ENCODE results near the gene ZC2HC1B.
"Not testable (repeated sequence)": the region's sequence is repeated elsewhere in the genome, so short reads cannot be mapped to it uniquely, and the experiment has no call there.

ZC2HC1B gene

DNA sequence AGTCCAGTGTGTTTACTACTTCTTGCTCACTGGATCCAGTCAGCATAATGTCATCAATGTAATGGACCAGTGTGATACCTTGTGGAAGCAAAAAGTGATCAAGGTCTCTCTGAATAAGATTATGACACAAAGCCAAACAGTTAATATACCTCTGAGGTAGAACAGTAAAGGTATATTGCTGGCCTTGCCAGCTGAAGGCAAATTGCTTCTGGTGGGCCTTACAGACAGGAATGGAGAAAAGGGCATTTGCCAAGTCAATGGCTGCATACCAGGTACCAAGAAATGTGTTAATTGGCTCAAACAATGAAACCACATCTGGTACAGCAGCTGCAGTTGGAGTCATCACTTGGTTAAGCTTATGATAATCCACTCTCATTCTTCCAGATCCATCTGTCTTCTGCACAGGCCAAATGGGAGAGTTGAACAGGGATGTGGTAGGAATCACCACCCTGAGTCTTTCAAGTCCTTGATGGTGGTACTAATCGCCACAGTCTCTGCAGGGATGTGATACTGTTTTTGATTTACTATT is 7.0 kb downstream of the ZC2HC1B start:
- not testable (repeated sequence) for DNase-seq

DNA sequence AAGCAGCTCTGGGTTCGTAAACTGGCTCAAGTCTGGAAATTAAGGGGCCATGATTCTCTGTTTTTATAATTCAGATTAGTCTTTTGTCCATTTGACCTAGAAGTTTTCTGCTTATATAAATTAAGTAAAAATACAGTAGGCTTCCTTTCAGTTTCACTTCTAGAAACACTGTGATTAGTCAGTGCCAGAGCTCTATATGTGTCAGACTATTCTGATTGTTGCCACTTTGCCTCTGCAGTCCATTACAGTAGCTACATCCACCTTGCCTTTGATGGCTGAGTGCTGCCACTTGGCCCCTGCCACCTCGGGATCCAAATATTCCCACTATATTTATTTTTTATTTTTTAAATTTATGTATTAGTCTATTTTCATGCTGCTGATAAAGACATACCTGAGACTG is 7.9 kb downstream of the ZC2HC1B start:
- DNase-seq: no peak

DNA sequence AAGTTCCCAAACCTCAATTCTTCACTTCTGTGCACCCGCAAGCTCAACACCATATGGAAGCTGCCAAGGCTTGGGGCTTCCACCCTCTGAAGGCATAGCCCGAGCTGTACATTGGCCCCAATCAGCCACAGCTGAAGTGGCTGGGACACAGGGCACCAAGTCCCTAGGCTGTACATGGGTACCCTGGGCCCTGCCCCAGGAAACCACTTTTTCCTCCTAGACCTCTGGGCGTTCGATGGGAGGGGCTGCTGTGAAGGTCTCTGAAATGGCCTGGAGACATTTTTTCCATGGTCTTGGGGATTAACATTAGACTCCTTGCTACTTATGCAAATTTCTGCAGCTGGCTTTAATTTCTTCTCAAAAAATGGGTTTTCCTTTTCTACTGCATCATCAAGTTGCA is 9.3 kb downstream of the ZC2HC1B start:
- not testable (repeated sequence) for DNase-seq

DNA sequence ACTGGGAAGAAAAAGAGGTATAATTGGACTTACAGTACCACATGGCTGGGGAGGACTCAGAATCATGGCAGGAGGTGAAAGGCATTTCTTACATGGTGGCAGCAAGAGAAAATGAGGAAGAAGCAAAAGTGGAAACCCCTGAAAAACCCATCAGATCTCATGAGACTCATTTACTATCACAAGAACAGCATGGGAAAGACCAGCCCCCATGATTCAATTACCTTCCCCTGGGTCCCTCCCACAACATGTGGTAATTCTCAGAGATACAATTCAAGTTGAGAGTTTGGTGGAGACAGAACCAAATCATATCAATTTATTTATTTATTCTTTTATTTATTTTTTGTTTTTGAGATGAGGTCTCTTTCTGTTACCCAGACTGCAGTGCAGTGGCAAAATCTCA is 10.2 kb downstream of the ZC2HC1B start:
- DNase-seq: not testable (repeated sequence)

DNA sequence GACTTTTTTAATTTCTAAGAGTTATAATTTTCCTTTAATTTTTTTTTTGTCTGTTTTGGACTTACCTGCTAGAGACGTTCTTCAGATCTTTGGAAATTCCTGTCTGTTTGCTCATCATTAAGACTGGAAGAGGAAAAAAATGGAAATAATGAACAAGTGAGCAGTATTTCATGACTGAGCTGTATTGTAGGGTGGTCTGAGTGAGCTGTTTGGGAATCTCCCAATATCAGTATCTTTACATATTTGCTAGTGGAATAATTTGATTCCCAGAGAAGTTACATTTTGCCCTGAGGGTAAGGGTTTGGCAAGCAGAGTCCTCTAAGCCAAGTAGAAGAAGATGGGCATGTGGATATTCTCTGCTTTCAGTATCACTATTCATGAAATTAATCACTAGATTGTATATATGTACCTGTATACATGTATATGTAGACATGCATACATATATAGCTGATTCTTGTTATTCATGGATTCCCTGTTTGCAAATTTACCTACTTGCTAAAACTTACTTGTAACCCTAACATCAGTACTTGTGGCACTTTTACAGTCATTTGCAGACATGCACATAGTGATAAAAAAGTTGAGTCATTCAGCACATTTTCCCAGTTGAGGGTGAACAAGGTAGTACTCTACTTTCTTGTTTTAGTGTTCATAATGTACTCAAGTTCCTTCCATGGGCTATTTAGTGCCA is 13.5 kb downstream of the ZC2HC1B start:
- no peak for DNase-seq

DNA sequence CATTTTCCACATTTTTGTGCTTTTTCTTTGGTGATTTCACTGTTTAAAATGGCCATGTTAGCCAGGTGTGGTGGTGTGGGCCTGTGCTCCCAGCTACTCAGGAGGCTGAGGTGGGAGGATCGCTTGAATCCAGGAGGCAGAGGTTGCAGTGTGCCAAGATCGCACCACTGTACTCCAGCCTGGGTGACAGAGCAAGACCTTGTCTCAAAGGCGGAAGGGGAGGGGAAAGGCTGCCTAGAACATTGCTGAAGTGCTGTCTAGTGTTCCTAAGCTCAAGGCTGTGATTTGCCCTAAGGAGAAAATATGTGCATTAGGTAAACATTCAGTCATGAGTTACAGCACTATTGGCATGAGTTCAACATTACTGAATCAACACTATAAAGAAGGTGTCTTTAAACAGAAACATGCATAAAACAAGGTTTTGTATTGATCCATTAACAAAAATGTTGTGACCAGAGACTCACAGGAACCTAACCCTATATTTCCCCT is 14.0 kb downstream of the ZC2HC1B start:
- no peak for DNase-seq

DNA sequence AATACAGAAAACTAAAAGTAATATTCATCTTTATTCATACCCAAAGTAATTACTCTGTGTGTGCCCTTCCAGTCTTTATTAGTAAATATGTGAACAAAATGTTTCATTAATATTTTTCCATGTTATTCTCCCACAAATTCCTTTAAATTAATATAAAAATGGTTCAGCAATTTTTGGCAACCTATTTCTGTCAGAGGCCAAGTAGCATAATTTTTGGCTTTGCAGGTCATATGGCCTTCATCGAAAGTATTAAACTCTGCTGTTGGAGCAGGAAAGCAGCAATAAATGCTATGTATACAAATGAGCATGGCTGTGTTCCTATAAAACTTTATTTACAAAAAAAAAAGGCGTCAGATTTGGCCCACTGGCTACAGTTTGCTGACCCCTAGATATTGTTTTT is 16.1 kb downstream of the ZC2HC1B start:
- no peak for DNase-seq

DNA sequence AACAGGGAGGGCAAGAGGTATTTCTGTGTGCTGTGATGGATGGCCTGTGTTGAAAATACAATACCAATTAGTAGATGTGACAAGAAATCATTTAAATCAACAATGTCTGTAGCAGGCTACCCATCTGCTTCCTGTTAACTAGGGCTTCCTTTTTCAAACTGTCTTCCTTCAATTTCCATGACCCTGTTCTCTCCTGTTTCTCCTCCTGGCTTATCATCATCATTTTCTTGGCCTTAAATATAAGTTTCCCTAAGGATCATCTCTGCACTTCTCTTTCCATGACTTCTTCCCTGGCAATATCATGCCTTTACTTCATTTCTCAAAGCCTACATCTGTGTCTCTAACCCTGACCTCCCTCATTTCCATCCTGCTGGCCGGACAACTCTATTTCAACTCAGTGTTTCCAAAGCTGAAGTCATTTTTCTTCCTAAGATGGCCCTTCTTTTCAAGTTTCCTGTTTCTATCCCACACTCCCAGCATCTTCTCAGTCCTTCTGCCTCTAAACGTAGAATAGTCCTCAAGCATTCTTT is 18.2 kb downstream of the ZC2HC1B start:
- no peak for DNase-seq

DNA sequence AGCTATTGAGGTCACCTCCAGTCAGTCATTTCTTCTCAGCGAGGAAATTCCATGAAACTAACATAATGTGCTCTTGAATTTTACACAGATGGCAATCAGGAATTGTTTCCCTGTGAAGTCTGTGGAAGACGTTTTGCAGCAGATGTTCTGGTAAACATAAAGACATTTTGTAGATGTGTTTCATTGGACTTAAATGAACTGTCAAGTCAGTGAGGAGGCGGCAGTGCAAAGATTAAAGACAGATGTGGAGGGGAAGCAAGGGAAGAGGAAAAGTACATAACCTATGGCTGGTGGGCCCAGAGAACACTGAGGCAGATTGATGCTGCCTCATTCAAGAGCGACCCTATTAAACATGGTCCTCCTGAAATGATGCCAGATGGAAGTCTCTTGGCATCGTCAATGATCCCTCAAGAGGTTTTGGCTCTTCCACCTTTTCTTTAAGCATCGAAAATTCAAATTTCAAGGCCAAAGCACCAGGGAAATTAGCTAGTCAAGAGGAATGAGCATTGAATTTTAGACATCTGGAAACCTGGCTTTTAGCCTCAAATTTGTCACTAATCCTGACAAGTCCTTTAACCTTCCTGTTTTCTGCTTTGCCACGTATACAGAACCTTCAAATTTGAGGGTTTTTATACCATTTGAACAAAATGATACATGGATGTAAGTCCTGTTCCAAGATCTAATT is 20.1 kb downstream of the ZC2HC1B start:
- DNase-seq: no peak

DNA sequence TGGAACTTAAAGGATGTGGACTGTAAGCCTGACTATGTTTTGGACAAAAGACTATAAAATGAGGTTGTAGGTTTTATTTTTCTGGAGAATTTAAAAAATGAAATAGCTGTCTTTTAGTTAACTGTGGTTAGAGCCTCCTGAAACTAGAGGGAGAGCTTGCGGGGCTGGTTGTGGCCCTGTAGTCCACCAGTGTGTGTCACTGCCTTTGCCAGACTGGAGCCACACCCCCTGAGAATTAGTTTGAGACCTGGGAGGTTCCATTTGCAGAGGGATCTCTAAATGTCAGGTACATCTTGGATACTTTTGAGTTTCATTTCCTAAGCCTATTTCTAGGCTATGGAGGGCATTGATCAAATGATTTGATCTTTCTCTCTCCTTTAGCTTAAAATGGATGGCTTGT is 20.8 kb downstream of the ZC2HC1B start:
- no peak for DNase-seq

DNA sequence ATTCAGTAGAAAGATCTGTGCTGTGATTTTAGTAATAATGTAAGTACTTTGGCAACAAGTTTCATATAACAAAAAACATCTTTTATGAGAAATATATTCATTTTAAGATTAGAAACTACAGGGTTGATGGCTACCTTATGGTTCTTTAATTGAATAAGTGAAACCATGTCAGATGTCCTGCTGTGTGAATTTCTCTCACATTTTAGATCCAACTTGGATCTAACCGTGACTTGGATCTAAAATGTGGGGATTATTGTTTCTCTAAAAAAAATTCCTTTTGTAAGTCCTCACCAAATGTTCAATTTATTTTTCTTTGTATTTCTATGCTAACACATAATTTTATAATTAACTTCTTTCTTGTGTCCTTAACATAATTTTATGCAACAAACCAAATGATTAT is 30.4 kb downstream of the ZC2HC1B start:
- DNase-seq: no peak

DNA sequence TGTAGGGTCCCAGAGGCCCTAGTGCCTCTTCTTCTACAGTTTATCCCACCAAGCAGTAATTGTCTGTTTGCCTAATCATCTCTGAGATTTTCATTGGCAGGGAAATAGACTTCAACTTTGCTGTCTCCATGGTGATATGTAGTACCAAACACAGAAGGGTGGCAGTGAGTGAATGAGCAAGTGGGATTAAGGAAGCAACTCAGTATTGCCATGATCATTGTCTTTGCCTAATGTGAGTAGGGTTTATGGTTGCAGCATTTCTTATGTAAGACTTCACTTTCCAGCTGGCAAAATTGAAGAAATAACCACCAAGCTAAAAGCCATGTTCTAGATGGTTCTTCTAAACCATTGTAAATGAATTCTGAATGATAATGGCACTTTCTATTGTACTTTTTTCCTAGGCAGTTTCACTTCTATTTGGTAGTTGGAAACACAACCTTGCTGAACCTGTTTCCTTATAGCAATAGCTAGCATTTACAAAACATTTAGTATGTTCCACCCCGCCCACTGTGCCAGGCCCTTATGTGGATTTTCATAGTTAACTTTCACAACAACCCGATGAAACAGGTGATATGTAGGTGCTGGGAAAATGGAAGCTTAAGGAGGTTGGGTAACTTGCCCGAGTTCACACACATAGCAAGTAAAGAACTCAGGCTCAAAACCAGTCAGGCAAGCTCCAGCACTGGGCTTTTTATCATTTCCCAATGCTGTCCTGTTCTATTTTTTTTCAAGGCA is 32.0 kb downstream of the ZC2HC1B start:
- no peak for DNase-seq

DNA sequence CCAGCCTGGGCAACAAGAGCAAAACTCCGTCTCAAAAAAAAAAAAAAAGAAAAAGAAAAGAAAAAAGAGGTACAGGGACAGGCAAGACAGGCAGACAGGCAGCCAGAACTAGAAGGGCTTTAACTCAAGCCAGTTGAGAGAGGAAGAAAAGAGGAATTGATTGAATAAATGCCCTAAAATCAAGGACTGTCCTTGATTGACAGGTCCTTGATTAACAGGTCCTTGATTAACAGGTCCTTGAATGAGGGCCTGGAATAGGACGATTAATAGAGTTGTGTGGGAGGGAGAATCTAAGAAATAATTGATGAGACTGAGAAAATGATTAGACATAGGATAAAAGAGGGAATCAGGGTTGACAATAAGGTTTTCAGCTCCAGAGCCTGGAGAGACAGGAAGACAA is 36.1 kb downstream of the ZC2HC1B start:
- no peak for DNase-seq

DNA sequence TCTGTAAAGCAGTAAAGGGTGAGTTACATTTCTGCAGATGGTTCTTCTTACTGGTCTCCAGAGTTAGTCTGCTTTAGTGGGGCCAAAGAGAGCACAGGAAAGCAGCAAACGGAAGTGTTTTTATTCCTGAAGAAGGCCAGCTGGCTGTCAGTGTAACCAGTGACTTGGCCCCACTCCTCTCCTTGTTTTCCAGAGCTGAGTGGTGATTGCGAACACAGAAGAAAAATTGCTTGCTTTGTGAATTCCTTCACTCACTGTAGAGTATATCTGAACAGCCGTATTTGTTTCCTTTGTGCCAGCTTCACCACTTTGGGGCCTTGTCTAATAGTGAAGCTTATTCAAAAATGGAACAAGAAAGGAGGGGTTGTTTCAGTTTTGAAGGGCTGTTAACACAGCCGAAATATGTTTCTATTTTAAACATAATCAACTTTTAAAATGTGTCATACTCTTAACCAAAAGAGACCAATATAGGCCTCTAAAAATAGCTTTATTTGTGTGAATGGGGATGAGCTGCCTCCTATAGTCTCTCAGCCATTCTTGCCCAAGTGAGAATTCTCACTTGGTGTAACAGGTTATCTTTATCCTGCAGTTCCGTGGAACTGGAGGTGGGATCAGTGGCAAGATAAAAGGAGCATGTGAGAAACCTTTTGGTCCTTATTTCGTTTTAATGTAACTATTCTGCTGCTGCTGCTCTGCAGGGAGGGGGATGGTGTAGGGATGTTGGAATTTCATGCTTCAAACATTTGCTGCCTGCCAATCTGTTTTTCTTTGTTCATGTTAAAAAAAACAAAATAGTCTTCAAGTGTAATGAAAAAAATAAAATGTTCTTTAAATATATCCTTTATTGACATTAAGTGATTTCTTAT is 37.8 kb downstream of the ZC2HC1B start:
- DNase-seq: no peak

DNA sequence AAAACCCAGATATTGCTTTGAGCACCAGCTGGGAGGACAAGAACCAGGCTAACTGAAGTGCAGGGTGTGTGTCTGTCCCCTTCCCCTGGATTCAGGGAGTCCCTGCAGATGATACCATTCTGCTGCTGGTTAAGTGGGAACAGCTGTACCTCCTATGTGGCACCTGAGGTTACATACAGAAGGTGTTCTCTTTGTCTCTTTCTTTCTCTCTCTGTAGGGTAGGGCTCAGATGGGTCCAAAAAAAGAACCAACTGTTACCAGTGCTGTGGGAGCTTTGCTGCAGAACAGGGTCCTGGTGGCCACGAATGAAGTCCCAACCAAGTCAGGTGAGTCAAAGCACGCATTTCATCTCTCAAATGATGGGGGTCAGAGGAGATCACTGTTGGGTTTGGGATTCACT is 38.6 kb downstream of the ZC2HC1B start:
- DNase-seq: no peak

DNA sequence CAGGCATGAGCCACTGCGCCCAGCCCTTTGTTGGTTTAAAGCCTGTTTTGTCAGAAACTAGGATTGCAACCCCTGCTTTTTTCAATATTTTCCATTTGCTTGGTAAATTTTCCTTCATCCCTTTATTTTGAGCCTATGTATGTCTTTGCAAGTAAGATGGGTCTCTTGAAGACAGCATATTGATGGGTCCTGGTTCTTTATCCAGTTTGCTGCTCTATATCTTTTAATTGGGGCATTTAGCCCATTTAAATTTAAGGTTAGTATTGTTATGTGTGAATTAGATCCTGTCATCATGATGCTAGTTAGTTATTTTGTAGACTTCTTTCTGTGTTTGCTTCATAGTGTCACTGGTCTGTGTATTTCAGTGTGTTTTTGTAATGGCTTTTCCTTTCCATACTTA is 46.8 kb downstream of the ZC2HC1B start:
- DNase-seq: no peak

DNA sequence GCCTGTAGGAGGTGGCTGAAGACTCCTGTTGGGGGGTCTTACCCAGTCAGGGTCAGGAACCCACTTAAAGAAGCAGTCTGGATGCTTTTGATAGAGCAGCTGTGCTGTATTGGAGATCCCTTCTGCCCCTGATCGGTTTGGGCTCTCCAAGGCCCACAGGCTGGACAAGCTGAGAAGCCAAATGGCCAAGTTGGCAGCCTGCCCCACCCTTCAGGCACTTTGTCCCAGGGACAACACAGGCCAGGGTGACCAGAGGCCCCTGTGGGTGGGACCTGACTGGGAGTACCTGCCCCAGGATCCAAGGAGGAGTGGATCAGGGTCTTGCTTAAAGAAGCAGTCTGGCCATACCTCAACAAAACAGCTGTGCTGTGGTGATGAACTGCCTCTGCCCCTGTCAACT is 48.4 kb downstream of the ZC2HC1B start:
- DNase-seq: no peak

DNA sequence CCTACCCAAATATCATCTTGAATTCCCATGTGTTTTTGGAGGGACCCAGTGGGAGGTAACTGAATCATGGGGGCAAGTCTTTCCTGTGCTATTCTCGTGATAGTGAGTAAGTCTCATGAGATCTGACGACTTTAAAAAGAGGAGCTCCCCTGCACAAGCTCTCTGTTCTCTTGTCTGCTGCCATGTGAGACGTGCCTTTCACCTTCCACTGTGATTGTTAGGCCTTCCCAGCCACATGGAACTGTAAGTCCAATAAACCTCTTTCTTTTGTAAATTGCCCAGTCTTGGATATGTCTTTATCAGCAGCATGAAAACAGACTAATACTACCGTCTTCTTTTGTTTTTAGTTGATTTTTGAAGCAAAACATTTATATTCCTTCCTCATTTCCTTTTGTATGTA is 52.8 kb downstream of the ZC2HC1B start:
- DNase-seq: not testable (repeated sequence)

DNA sequence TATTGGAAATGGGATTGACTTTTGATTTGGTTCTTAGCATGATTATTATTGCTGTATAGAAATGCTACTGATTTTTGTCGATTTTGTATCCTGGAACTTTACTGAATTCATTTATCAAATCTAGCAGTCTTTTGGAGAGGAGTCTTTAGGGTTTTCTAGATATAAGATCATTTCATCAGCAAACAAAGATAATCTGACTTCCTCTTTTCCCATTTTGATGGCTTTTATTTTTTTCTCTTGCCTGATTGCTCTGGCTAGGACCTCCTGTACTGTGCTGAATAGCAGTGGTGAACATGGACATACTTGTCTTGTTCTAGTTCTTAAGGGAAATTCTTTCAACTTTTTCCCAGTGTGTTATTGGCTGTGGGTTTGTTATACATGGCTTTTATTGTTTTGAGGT is 64.6 kb downstream of the ZC2HC1B start:
- no peak for DNase-seq

DNA sequence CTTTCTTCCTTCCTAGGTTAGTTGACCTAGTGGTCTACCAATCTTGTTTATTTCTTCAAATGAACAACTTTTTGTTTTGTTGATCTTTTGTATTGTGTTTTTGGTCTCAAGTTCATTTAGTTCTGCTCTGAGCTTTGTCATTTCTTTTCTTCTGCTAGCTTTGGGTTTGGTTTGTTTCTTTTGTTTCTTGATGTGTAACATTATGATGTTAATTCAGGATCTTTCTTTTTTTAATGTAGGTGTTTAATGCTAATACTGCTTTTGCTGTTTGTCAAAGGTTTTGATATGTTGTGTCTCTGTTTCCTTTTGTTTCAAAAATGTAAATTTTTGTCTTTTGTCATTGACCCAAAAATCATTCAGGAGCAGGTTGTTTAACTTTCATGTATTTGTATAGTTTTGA is 65.7 kb downstream of the ZC2HC1B start:
- no peak for DNase-seq

DNA sequence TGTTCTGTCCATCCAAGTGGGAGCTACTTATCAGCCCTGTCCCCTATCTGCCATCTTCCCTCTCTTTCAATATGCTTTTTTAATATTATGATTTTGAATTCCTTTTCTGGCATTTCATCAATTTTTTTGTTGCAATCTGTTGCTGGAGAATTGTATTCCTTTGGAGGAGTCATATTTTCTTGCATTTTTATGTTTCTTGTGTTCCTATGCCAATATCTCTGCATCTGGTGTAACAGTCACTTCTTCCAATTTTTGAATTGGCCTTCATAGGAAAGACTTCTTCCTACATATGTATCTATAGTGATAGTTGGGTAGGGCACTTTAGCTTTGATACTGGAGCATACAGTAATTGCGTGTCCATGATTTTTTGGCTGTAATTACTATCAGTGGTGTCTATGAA is 70.1 kb downstream of the ZC2HC1B start:
- DNase-seq: no peak

DNA sequence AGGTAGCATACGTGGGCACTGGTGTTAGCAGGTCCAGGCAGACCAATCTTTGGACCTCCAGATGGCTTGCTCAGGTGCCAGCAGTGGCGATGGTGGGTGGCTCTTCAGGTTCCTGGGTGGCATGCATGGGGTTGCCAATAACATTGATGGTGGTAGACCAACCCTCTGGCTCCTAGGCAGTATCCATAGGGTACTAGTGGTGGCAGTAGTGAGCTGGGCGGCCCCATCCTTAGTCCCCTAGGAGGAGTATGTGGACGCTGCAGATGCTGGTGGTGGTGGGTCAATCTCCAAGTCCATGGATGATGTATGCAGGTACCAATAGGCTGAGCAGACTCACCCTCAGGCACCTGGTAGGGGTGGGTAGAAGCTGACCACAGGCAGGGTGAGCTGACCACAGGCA is 70.6 kb downstream of the ZC2HC1B start:
- no peak for DNase-seq
